Activated naive CD4-positive, alpha-beta T cell treated with Interleukin-2 at 50 U/mL for 16 hours (primary cell): ENCODE data around the gene C19orf67.

Experiments
- DNase-seq: peaks from one replicate; pipeline ENCODE4 v3.0.0-alpha.2; 2020

Gene C19orf67

GRCh38 chr19:14107581-14108461, 22.2 kb upstream of the C19orf67 start:
- no peak for DNase-seq

- no peak for DNase-seq
These were observed 21.3 kb upstream of the C19orf67 start for GRCh38 chr19:14106840-14107239.

GRCh38 chr19:14105680-14106079, 20.1 kb upstream of the C19orf67 start:
- DNase-seq, result no peak

- no peak for DNase-seq
These were observed 17.7 kb upstream of the C19orf67 start for GRCh38 chr19:14103310-14103709.

GRCh38 chr19:14102756-14103155, 17.2 kb upstream of the C19orf67 start:
- no peak for DNase-seq

- DNase-seq, result no peak
These were observed 16.6 kb upstream of the C19orf67 start for GRCh38 chr19:14102102-14102696.

- no peak for DNase-seq
These were observed 15.5 kb upstream of the C19orf67 start for GRCh38 chr19:14101003-14101545.

GRCh38 chr19:14097532-14098151, 12.1 kb upstream of the C19orf67 start:
- no peak for DNase-seq

GRCh38 chr19:14096272-14096992, 10.8 kb upstream of the C19orf67 start:
- DNase-seq, result no peak

GRCh38 chr19:14094854-14095253, 9.3 kb upstream of the C19orf67 start:
- DNase-seq, result no peak

GRCh38 chr19:14093117-14093823, 7.7 kb upstream of the C19orf67 start:
- DNase-seq, result no peak

- DNase-seq, result peak; percentile 39
These were observed 6.4 kb upstream of the C19orf67 start for GRCh38 chr19:14091813-14092462.

- DNase-seq, result peak; percentile 73
These were observed 5.7 kb upstream of the C19orf67 start for GRCh38 chr19:14091081-14091812.

GRCh38 chr19:14090509-14091080, 5.0 kb upstream of the C19orf67 start, which contains the start of gene SAMD1:
SAMD1 (minus strand) TSS chr19:14090751.
- DNase-seq, result peak; percentile 81

- DNase-seq, result peak; percentile 57
These were observed 4.3 kb upstream of the C19orf67 start for GRCh38 chr19:14089662-14090508.

GRCh38 chr19:14089412-14089661, 3.8 kb upstream of the C19orf67 start:
- no peak for DNase-seq

GRCh38 chr19:14088634-14089411, 3.2 kb upstream of the C19orf67 start:
- DNase-seq, result no peak

- no peak for DNase-seq
These were observed 515 bp upstream of the C19orf67 start for GRCh38 chr19:14086098-14086497.

GRCh38 chr19:14082675-14082960, 3.0 kb downstream of the C19orf67 start:
- DNase-seq, result no peak
